ENCODE data around the gene UCHL1.

DNA sequence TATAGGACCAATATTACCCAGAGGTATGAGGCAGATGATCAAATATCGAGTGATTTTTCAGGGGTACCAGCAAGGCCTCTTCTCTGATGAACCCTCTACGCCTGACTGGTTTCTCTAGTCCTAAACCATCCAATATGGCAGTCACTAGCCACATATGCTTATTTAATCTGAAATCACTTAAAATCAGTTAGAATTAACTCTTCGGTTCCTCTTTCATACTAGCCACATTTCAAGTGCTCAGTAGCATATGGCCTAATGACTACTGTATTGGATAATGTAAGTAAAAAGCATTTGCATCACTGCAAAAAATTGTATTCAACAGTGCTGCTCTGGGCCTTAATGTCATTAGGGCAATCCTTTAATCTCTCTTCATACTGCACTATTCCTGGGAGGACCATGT is 38.0 kb upstream of the UCHL1 start:
- TF ChIP-seq POLR2AphosphoS5 (IDR thresholded peaks at IDR 0.05; ENCODE audit: borderline replicate concordance, low read depth, low read length) (no peak), EZH2 (IDR thresholded peaks at IDR 0.05) (no peak)

All from SK-N-MC (cell line).